Adrenal gland (tissue), 5 donors: ENCODE results near the gene SUZ12.

Experiments
- CTCF ChIP-seq, 6 experiments: fragments of 450-650 bp in 4 of 6; fragments of 200-600 bp in 2 of 6; sonication (generic) in 1 of 6; IDR thresholded peaks; 1 replicate in 5 of 6; 2 replicates in 1 of 6; pipeline versions ENCODE4 v1.5.1 to v1.8.0; 2016 to 2021; ENCODE audit warnings: antibody characterized with exemption in 6 of 6, mild to moderate bottlenecking in 2 of 6, moderate library complexity in 1 of 6
- POLR2A ChIP-seq, 2 donors: fragments of 450-650 bp; IDR thresholded peaks; one replicate each; pipeline ENCODE4 v1.6.1; 2017; ENCODE audit warnings: antibody characterized with exemption in 2 of 2, mild to moderate bottlenecking in 2 of 2, moderate library complexity in 1 of 2
- donor health status: DM: no; HTN: no; CAD: no.

- no peak for TF ChIP-seq CTCF (IDR thresholded peaks at IDR 0.05)
- no peak for TF ChIP-seq POLR2A (IDR thresholded peaks at IDR 0.05)
Observed at GRCh38 chr17:32020943-32021614, 84.3 kb downstream of the SUZ12 start.
